BLaER1 (cell line): Measurements from ENCODE around the gene CDC42EP3.
A peak's percentile ranks its signal among the peaks of the same experiment; 100 is the strongest.

Source experiments
- H3K27ac ChIP-seq: shearing (Covaris generic); formaldehyde crosslinking; 2 replicates; pipeline ENCODE4 v1.8.1; 2022
- H3K27me3 ChIP-seq: shearing (Covaris generic); formaldehyde crosslinking; 2 replicates; pipeline ENCODE4 v1.8.1; 2022
- H3K36me3 ChIP-seq: shearing (Covaris generic); formaldehyde crosslinking; 2 replicates; pipeline ENCODE4 v1.8.1; 2022
- H3K4me1 ChIP-seq: shearing (Covaris generic); formaldehyde crosslinking; 2 replicates; pipeline ENCODE4 v1.8.1; 2022
- H3K4me2 ChIP-seq: shearing (Covaris generic); formaldehyde crosslinking; 2 replicates; pipeline ENCODE4 v1.8.1; 2022
- H3K4me3 ChIP-seq: shearing (Covaris generic); formaldehyde crosslinking; 2 replicates; pipeline ENCODE4 v1.8.1; 2022
- H3K9ac ChIP-seq: shearing (Covaris generic); formaldehyde crosslinking; 2 replicates; pipeline ENCODE4 v1.8.1; 2022
- H3K9me3 ChIP-seq: shearing (Covaris generic); formaldehyde crosslinking; 2 replicates; pipeline ENCODE4 v1.8.1; 2022
- H4K20me1 ChIP-seq: shearing (Covaris generic); formaldehyde crosslinking; 2 replicates; pipeline ENCODE4 v1.8.1; 2022
- Cebpa-rat ChIP-seq: shearing (Covaris generic); IDR thresholded peaks from 2 replicates; pipeline ENCODE4 v1.8.1; 2022

CDC42EP3 gene

DNA sequence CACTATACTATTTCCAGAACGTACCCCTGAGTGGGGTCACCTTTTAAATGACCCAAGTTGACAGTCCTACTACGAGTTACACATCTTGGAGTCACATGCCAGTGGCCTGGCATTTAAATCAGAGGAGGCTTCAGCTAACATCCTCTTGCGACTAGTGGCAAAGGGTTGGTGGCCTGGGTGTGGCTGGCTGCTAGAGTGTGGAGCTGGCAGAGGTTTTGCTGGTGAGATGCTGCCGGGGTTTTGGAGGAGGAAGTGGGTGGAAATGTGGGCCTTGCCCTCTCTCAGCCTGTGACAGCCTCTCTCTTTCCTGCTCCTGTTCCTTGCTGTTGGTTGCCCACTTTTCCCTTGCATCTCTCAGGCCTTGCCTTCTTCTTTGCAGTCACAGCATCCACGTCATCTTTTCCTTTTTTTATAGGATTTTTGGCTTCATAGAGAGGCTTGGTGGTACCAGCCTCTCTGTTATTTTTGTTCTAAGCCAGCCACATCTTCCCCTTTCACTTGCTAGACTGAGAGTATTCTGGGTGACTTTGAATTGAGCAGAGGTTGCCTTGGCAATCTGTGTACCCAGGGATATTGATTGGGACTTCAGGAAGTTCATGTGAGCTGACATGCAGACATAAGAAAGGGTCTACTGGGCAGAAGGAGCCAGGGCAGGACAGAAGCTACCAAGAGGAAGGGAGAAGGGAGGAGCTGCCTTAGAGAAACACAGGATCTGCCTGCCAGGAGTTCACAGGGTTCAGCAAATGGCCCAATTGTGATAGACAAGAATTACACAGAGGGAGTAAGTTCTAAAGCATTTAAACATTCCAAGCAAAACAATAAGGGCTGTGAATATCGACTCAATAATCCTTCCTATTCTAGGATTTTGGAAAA lies 55.4 kb downstream of the CDC42EP3 start:
- H3K4me2 ChIP-seq = peak overlapping the region; percentile 16; the same call in 1 of the 2 replicates
- no peaks in the 10 kb centered on the region for H3K36me3 ChIP-seq
- H4K20me1 ChIP-seq = no peaks in the 10 kb centered on the region
- H3K4me3 ChIP-seq = no peak overlapping the region
- no peaks in the 10 kb centered on the region; the same call in 1 of the 2 replicates for H3K27me3 ChIP-seq
- no peak overlapping the region for H3K27ac ChIP-seq
- no peak overlapping the region for H3K9ac ChIP-seq
- TF ChIP-seq Cebpa-rat = no peak
- H3K9me3 ChIP-seq = no peaks in the 10 kb centered on the region
- H3K4me1 ChIP-seq = peaks cover 9% of the 10 kb centered on the region

DNA sequence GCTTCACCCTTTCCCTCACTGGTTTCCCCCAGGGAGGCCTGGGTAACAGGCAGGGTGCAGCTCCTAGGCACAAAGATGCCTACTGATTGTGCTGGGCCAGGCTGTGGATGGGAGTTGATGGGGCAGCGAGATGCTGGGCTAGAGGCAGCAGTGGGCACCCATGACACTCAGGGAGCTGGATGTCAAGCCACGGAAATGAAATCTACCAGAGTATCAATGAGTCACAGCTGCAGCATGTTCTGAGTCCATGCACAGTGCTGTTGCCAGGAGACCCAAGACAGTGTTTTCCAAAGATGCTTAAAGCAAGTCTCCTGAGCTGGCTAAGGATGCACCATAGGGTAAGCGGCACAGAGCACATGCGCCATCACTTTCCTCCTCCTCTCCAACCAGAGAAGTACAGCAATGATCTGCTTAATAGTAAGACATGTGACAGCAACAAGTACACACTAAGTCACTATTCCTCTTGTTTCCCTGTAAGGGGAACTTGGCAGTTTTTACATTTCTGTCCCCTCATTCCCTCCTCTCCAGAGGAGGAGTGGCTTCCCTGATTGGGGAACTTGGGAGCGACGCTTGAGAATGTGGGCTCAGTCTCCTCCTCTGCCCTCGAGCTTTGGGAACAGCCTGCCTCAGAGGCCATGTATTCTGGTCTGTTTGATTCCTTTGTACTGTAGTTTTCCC lies 57.2 kb downstream of the CDC42EP3 start:
- Histone ChIP-seq H3K9me3 (no peaks in the 10 kb centered on the region), H3K27me3 (no peaks in the 10 kb centered on the region; the same call in 1 of the 2 replicates), H3K9ac (no peak overlapping the region), H3K27ac (no peak overlapping the region), H3K4me1 (peaks cover 9% of the 10 kb centered on the region), H3K4me2 (no peak overlapping the region), H4K20me1 (no peaks in the 10 kb centered on the region), H3K36me3 (no peaks in the 10 kb centered on the region), H3K4me3 (no peak overlapping the region)
- TF ChIP-seq Cebpa-rat = no peak

DNA sequence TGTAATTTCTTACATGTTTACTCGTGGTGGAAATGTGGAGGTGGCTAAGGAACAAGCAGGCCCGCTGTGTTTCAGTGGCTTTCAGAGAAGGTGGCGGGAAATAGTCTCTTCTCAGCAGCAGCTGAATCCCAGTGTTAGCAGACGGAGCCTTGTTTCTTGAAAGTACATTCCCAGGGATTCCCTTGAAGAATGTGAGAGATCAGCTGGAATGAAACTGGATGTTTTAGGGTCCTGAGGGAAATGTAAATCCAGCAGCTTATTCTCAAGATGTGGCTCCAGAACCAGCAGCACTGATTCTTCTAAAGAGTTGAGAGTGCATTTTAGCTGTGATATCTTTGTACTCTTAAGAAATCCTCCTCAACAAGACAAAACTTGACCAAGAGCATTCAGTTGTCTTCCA lies 59.1 kb downstream of the CDC42EP3 start:
- Histone ChIP-seq H3K4me2 (no peak overlapping the region), H3K9me3 (no peaks in the 10 kb centered on the region), H3K9ac (no peak overlapping the region)

DNA sequence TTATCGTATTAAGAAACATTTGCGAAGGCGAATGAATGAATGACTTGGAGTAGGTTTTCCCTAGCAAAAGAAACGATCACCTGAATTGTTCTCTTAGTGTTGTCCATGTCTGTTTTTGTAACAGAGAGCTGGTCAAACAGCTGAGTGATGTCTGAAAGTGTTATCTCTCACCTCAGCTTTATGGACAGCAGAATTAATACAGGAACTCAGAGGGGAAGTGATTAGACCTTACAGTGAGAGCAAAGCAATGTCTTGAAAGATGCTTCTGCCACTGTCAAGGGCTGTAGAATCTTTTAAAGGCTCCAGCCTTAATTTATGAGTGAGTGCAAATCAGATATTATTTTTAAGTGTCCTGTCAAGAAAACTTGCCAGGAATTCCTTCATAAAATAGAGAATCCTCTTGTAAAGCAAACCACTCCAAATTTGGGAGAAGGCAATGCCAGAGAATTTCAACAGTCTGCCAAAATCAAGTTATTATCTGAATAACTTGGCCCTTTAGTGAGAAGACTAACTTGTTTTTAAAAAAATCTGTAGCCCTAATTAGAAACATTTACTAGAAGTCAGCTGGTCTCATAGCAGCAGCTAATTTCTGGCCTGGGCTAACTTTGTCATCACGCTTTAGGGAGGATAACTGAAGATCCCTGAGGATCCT lies 60.7 kb downstream of the CDC42EP3 start:
- Histone ChIP-seq H3K9me3 (peaks cover 6% of the 10 kb centered on the region; the same call in 1 of the 2 replicates), H3K36me3 (no peaks in the 10 kb centered on the region), H3K4me3 (no peak overlapping the region), H3K9ac (no peak overlapping the region), H3K4me1 (peaks cover 3% of the 10 kb centered on the region), H4K20me1 (no peaks in the 10 kb centered on the region), H3K27me3 (no peaks in the 10 kb centered on the region), H3K4me2 (no peak overlapping the region), H3K27ac (no peak overlapping the region)
- TF ChIP-seq Cebpa-rat = no peak

More for the DNA sequence above, 59.1 kb downstream of the CDC42EP3 start:
- H3K27ac ChIP-seq = no peak overlapping the region
- H3K27me3 ChIP-seq = no peaks in the 10 kb centered on the region; the same call in 1 of the 2 replicates
- no peak for TF ChIP-seq Cebpa-rat
- no peak overlapping the region for H3K4me3 ChIP-seq
- no peaks in the 10 kb centered on the region for H3K36me3 ChIP-seq
- peaks cover 9% of the 10 kb centered on the region for H3K4me1 ChIP-seq
- H4K20me1 ChIP-seq = no peaks in the 10 kb centered on the region

DNA sequence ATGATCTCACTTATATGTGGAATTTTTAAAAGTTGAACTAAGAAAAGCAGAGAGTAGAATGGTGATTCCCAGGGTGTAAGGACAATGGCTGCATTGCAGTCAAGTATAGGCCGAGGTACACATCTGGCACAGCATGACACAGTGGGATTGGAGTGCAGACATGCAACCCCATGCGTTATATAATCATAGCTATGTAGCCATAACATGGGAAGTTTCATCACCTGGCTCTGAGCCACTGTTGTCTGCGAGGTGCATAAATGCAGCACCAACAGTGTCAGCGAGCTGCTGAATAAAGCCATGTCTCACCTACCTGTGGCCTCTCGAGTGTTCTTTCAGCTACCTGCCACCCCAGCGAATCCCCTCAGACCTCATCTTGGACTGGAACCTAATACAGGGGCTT lies 61.7 kb downstream of the CDC42EP3 start:
- no peak overlapping the region for H3K9ac ChIP-seq
- H3K27ac ChIP-seq = no peak overlapping the region
- no peaks in the 10 kb centered on the region for H4K20me1 ChIP-seq
- no peaks in the 10 kb centered on the region for H3K4me1 ChIP-seq
- H3K4me3 ChIP-seq = no peak overlapping the region
- no peak for TF ChIP-seq Cebpa-rat
- H3K27me3 ChIP-seq = no peaks in the 10 kb centered on the region
- H3K36me3 ChIP-seq = no peaks in the 10 kb centered on the region
- no peak overlapping the region for H3K4me2 ChIP-seq
- H3K9me3 ChIP-seq = peaks cover 6% of the 10 kb centered on the region; the same call in 1 of the 2 replicates

DNA sequence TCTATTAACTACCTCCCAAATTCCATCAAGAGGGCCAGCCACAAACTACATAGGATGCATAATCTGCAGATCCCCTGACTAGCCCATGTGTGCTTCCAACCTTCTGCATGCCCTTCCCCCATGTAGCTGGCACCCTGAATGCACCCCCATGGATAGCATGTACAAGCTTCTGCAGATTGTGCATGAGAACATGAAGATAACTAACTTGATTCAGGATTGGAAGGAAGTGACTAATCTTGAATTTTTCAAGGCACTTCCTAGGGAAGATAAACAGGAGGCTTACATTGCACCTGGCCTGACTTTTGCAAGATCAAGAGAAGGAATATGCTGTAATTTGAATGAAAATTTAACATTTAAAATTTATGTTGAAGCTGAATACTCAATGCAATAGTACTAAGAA lies 66.7 kb downstream of the CDC42EP3 start:
- no peaks in the 10 kb centered on the region for H3K36me3 ChIP-seq
- H3K4me2 ChIP-seq = no peak overlapping the region
- no peak overlapping the region for H3K9ac ChIP-seq
- H3K4me1 ChIP-seq = peaks cover 9% of the 10 kb centered on the region
- H3K4me3 ChIP-seq = no peak overlapping the region
- H3K27ac ChIP-seq = no peak overlapping the region
- peaks cover 16% of the 10 kb centered on the region for H3K9me3 ChIP-seq
- no peak for TF ChIP-seq Cebpa-rat
- no peaks in the 10 kb centered on the region for H3K27me3 ChIP-seq
- no peaks in the 10 kb centered on the region for H4K20me1 ChIP-seq

DNA sequence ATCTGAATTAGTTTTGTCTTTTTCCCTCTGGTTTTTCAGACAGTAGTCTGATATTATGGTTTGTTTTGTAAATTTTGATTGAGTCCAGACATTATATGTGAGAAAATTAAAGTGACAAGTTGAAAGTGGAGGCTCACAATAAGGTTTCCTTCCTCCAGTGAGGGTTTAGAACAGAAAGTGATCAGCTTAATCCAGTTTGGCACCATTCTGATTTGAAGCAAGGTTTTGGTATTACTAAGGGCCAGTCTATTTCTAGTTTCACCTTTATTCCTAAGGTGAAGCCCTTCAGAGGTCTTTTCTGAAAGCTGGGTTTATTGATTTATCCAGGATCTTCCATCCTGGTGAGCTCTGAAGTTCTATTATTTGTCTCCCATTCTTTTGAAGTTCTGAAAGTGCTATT lies 68.7 kb downstream of the CDC42EP3 start:
- no peak overlapping the region for H3K27ac ChIP-seq
- peaks cover 25% of the 10 kb centered on the region for H3K9me3 ChIP-seq
- H3K27me3 ChIP-seq = no peaks in the 10 kb centered on the region
- no peak for TF ChIP-seq Cebpa-rat
- no peaks in the 10 kb centered on the region for H3K36me3 ChIP-seq
- peaks cover 9% of the 10 kb centered on the region for H3K4me1 ChIP-seq
- H4K20me1 ChIP-seq = no peaks in the 10 kb centered on the region
- H3K9ac ChIP-seq = no peak overlapping the region
- H3K4me3 ChIP-seq = no peak overlapping the region
- H3K4me2 ChIP-seq = no peak overlapping the region

DNA sequence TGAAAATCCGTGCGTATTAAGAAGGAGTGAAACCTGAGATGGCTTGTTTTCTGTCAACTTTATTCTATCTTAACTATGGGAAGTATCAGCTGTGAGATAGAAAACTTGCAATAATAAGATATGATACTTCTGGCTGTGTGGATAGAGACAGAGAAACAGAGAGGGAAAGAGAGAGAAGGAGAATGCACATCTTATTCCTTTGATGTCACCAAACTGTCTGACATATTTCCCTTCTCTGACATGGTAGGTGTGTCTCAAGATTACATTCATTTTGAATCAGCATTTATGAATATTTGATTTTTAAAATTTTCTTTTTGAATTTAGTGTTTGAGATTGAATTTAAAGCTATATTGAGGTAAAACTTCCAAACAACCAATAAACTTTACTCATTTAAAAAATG lies 69.4 kb downstream of the CDC42EP3 start:
- H4K20me1 ChIP-seq = no peaks in the 10 kb centered on the region
- no peaks in the 10 kb centered on the region for H3K27me3 ChIP-seq
- no peak overlapping the region for H3K4me2 ChIP-seq
- peaks cover 25% of the 10 kb centered on the region for H3K9me3 ChIP-seq
- no peaks in the 10 kb centered on the region for H3K36me3 ChIP-seq
- H3K27ac ChIP-seq = no peak overlapping the region
- H3K4me3 ChIP-seq = no peak overlapping the region
- peaks cover 9% of the 10 kb centered on the region for H3K4me1 ChIP-seq
- no peak overlapping the region for H3K9ac ChIP-seq
- no peak for TF ChIP-seq Cebpa-rat

DNA sequence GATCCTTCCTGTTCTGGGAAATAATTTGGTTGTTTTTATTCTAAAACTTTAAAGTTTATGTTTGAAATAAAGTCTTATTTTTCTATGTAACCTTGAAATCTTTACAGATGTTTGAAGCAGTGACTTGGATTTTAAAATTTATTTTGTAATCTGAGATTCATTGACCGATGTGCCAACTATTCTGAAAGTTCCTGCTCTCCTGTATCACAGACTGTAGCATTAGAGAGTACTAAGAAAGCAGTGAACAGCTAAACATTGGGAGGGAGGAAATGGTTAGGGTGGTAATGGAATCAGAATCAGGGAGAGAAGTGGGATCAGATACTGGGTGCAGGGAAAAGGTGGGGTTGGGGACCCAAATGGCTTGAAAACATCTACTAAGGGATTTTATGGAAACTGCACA lies 69.9 kb downstream of the CDC42EP3 start:
- H3K36me3 ChIP-seq = no peaks in the 10 kb centered on the region
- no peaks in the 10 kb centered on the region for H4K20me1 ChIP-seq
- TF ChIP-seq Cebpa-rat = no peak

More for the DNA sequence above, 69.9 kb downstream of the CDC42EP3 start:
- Histone ChIP-seq H3K27ac (no peak overlapping the region), H3K4me2 (no peak overlapping the region), H3K4me1 (peaks cover 9% of the 10 kb centered on the region), H3K27me3 (no peaks in the 10 kb centered on the region), H3K9ac (no peak overlapping the region), H3K9me3 (peaks cover 25% of the 10 kb centered on the region), H3K4me3 (no peak overlapping the region)
